Fibroblast of skin of left biceps (primary cell): ENCODE data around the gene ZNF841.
A peak's percentile ranks its signal among the peaks of the same experiment; 100 is the strongest.
"Not testable (repeated sequence)": the region's sequence is repeated elsewhere in the genome, so short reads cannot be mapped to it uniquely, and the experiment has no call there.

Source experiments
- DNase-seq, 2 experiments: peaks; one replicate each; pipeline ENCODE4 v3.0.0-alpha.2; 2013; ENCODE audit warnings: low read depth in 2 of 2

The ZNF841 gene

GRCh38 chr19:52066258-52066863, 29.2 kb downstream of the ZNF841 start:
- DNase-seq: no peak

GRCh38 chr19:52065399-52065798, 30.2 kb downstream of the ZNF841 start:
- DNase-seq: no peak

GRCh38 chr19:52056480-52056879, 39.1 kb downstream of the ZNF841 start:
- not testable (repeated sequence) for DNase-seq

- DNase-seq: not testable (repeated sequence)
Measured at GRCh38 chr19:52051736-52052135, 43.8 kb downstream of the ZNF841 start.

GRCh38 chr19:52048555-52049501, 46.7 kb downstream of the ZNF841 start, which contains the start of gene ZNF432:
Gene ZNF432 (minus strand): TSS chr19:52048838. CDS start chr19:52046868, 1,970 bp downstream.
- DNase-seq: peak; percentile 78 to 85

- no peak for DNase-seq
Measured at GRCh38 chr19:52039169-52039568, 56.4 kb downstream of the ZNF841 start.

- no peak for DNase-seq
Measured at GRCh38 chr19:52034051-52034728, 61.4 kb downstream of the ZNF841 start.

- DNase-seq: no peak
Measured at GRCh38 chr19:52028780-52029123, 66.8 kb downstream of the ZNF841 start.

GRCh38 chr19:52028027-52028779, 67.4 kb downstream of the ZNF841 start, which contains the start of gene ZNF614:
Gene ZNF614 (minus strand): TSS chr19:52028379. CDS start chr19:52025745, 2,634 bp downstream.
- peak; percentile 44 to 59 for DNase-seq

GRCh38 chr19:52026255-52026990, 69.1 kb downstream of the ZNF841 start:
- not testable (repeated sequence) for DNase-seq

GRCh38 chr19:52024478-52024877, 71.1 kb downstream of the ZNF841 start:
- not testable (repeated sequence) for DNase-seq

- no peak for DNase-seq
Measured at GRCh38 chr19:52022193-52022592, 73.4 kb downstream of the ZNF841 start.

- no peak for DNase-seq
Measured at GRCh38 chr19:52020506-52020905, 75.1 kb downstream of the ZNF841 start.
